ENCODE data around the gene PDE6C.

- no peak for TF ChIP-seq PPARA (CRISPR knock-in tag; IDR thresholded peaks at IDR 0.05; ENCODE audit: borderline replicate concordance)
- TF ChIP-seq ZNF8 (CRISPR knock-in tag; IDR thresholded peaks at IDR 0.05): no peak
- no peak for TF ChIP-seq RARB (CRISPR knock-in tag; IDR thresholded peaks at IDR 0.05)
- no peak for TF ChIP-seq CSDC2 (CRISPR knock-in tag; IDR thresholded peaks at IDR 0.05)
- TF ChIP-seq ARNTL (CRISPR knock-in tag; IDR thresholded peaks at IDR 0.05; ENCODE audit: borderline replicate concordance, low read depth): no peak
- no peak for TF ChIP-seq ESRRG (CRISPR knock-in tag; IDR thresholded peaks at IDR 0.05)
- no peak for TF ChIP-seq OSR1 (CRISPR knock-in tag; IDR thresholded peaks at IDR 0.05)
- no peak for TF ChIP-seq TOX (CRISPR knock-in tag; IDR thresholded peaks at IDR 0.05; ENCODE audit: borderline replicate concordance)
- TF ChIP-seq ZFP3 (CRISPR knock-in tag; IDR thresholded peaks at IDR 0.05): no peak
- TF ChIP-seq ISL1 (CRISPR knock-in tag; IDR thresholded peaks at IDR 0.05): no peak
- TF ChIP-seq CSRNP3 (CRISPR knock-in tag; IDR thresholded peaks at IDR 0.05): no peak
Observed at GRCh38 chr10:93577565-93577964, 34.8 kb upstream of the PDE6C start.
